NK-92 treated with Interleukin-12 subunit alpha and Interleukin-12 subunit beta, amount 100 ng/mL, for 24 hours (cell line): Measurements from ENCODE around the gene STPG3.

ENCODE experiments used
- DNase-seq: peaks from one replicate; lab custom pipeline; 2025; lab: John Stamatoyannopoulos, UW

The STPG3 gene

GRCh38 chr9:137251194-137251461 lies at the start of gene STPG3:
TSS of gene STPG3 (plus strand) at chr9:137251286. CDS start at chr9:137251287, 1 bp downstream.
- DNase-seq: no peak

- DNase-seq: no peak
These were observed 48.1 kb upstream of the STPG3 start for GRCh38 chr9:137202966-137203365.

- no peak for DNase-seq
These were observed 46.4 kb upstream of the STPG3 start for GRCh38 chr9:137204731-137205125.

- DNase-seq: peak; percentile 84
These were observed 45.7 kb upstream of the STPG3 start, which contains the start of the genes NDOR1 and TMEM203 for GRCh38 chr9:137205126-137206069. TSS of gene NDOR1 (plus strand) at chr9:137205700. CDS start at chr9:137205778, 78 bp downstream. TSS of gene TMEM203 (minus strand) at chr9:137205648. CDS start at chr9:137205414, 234 bp downstream.

- no peak for DNase-seq
These were observed 44.5 kb upstream of the STPG3 start for GRCh38 chr9:137206602-137207001.

- no peak for DNase-seq
These were observed 39.6 kb upstream of the STPG3 start for GRCh38 chr9:137211532-137211931.

GRCh38 chr9:137212520-137212919 lies 38.6 kb upstream of the STPG3 start:
- DNase-seq: no peak

- DNase-seq: no peak
These were observed 37.7 kb upstream of the STPG3 start for GRCh38 chr9:137213160-137214060.

GRCh38 chr9:137214620-137215019 lies 36.5 kb upstream of the STPG3 start:
- no peak for DNase-seq

GRCh38 chr9:137215196-137215986 lies 35.7 kb upstream of the STPG3 start:
- no peak for DNase-seq

- no peak for DNase-seq
These were observed 34.7 kb upstream of the STPG3 start for GRCh38 chr9:137216188-137216965.

GRCh38 chr9:137217276-137218211 lies 33.5 kb upstream of the STPG3 start:
- no peak for DNase-seq

GRCh38 chr9:137218212-137218753 lies 32.8 kb upstream of the STPG3 start:
- no peak for DNase-seq

GRCh38 chr9:137218754-137219271 lies 32.3 kb upstream of the STPG3 start:
- DNase-seq: no peak

- DNase-seq: no peak
These were observed 31.2 kb upstream of the STPG3 start for GRCh38 chr9:137219757-137220316.

GRCh38 chr9:137220317-137221094 lies 30.6 kb upstream of the STPG3 start:
- no peak for DNase-seq

GRCh38 chr9:137221095-137221505 lies 30.0 kb upstream of the STPG3 start:
- no peak for DNase-seq

GRCh38 chr9:137221506-137222111 lies 29.5 kb upstream of the STPG3 start:
- no peak for DNase-seq
